ENCODE data around the gene ZRANB1.

GRCh38 chr10:124997771-124998623 lies 56.1 kb downstream of the ZRANB1 start:
- TF ChIP-seq GATA2 (IDR thresholded peaks at IDR 0.05; ENCODE audit: low read depth, low read length): no peak
- no peak for TF ChIP-seq GATA3 (IDR thresholded peaks at IDR 0.05; ENCODE audit: low read depth, low read length)
